ENCODE measurements around the gene HSF4. TPM values are rescaled to one million over a fixed set of nuclear protein-coding genes. Genes with fewer than 3 reads are reported as not detected.
A peak's percentile ranks its signal among the peaks of the same experiment; 100 is the strongest.

HSF4 gene
- total RNA-seq, 2 experiments from 2014 or later = 8.1 to 17.0 TPM

- POLR2A ChIA-PET = no interaction called here
- intact Hi-C loops (cut with micrococcal nuclease; ENCODE audit: unreplicated experiment) = loop anchor here (10.0 kb wide), 1 partner anchor 165 kb away; no protein-coding TSS in a partner anchor
- no TSS peak for BruUV-seq (replicated peaks)
- TF ChIP-seq CTCF (conservative IDR thresholded peaks at IDR 0.05; ENCODE audit: low read length) = peak; percentile 69
- no peak for TF ChIP-seq EZH2phosphoT487 (IDR thresholded peaks at IDR 0.05; ENCODE audit: borderline replicate concordance, low read depth, low read length)
- Histone ChIP-seq H2AFZ (ENCODE audit: low read length) (no peak overlapping the region), H3K4me1 (ENCODE audit: insufficient read depth, low read length, poor library complexity, severe bottlenecking) (peaks cover 25% of the 10 kb centered on the region), H3K79me2 (ENCODE audit: insufficient read depth, low read depth, low read length) (no peaks in the 10 kb centered on the region), H3K27ac (ENCODE audit: low read depth, low read length, poor library complexity, severe bottlenecking) (no peak overlapping the region), H3K4me3 (ENCODE audit: low read depth, low read length, poor library complexity, severe bottlenecking) (no peak overlapping the region), H3K4me2 (ENCODE audit: low read length) (no peak overlapping the region), H3K9me3 (ENCODE audit: low read length) (no peaks in the 10 kb centered on the region), H4K20me1 (ENCODE audit: insufficient read depth, low read length) (no peaks in the 10 kb centered on the region), H3K36me3 (ENCODE audit: insufficient read depth, low read length) (no peaks in the 10 kb centered on the region), H3K9me2 (ENCODE audit: insufficient read depth, low read length) (no peaks in the 10 kb centered on the region)
- peak; percentile 52 for DNase-seq (ENCODE audit: low spot score)
- CTCF ChIA-PET (ENCODE audit: unreplicated experiment) = no interaction called here
These were observed 15.0 kb downstream of the HSF4 start for GRCh38 chr16:67179421-67180080.

- Histone ChIP-seq H3K4me1 (ENCODE audit: insufficient read depth, low read length, poor library complexity, severe bottlenecking) (peaks cover 22% of the 10 kb centered on the region), H2AFZ (ENCODE audit: low read length) (no peak overlapping the region), H3K4me2 (ENCODE audit: low read length) (no peak overlapping the region), H3K4me3 (ENCODE audit: low read depth, low read length, poor library complexity, severe bottlenecking) (no peak overlapping the region), H3K27ac (ENCODE audit: low read depth, low read length, poor library complexity, severe bottlenecking) (no peak overlapping the region), H3K36me3 (ENCODE audit: insufficient read depth, low read length) (no peaks in the 10 kb centered on the region), H3K9me2 (ENCODE audit: insufficient read depth, low read length) (no peaks in the 10 kb centered on the region), H3K79me2 (ENCODE audit: insufficient read depth, low read depth, low read length) (no peaks in the 10 kb centered on the region), H3K9me3 (ENCODE audit: low read length) (no peaks in the 10 kb centered on the region), H4K20me1 (ENCODE audit: insufficient read depth, low read length) (no peaks in the 10 kb centered on the region)
- intact Hi-C loops (cut with micrococcal nuclease; ENCODE audit: unreplicated experiment) = loop anchor here (10.0 kb wide), 1 partner anchor 165 kb away; no protein-coding TSS in a partner anchor
- BruUV-seq (replicated peaks) = no TSS peak
- CTCF ChIA-PET (ENCODE audit: unreplicated experiment) = no interaction called here
- TF ChIP-seq CTCF (conservative IDR thresholded peaks at IDR 0.05; ENCODE audit: low read length) = no peak
- TF ChIP-seq EZH2phosphoT487 (IDR thresholded peaks at IDR 0.05; ENCODE audit: borderline replicate concordance, low read depth, low read length) = no peak
- POLR2A ChIA-PET = no interaction called here
- DNase-seq (ENCODE audit: low spot score) = no peak
These were observed 15.6 kb downstream of the HSF4 start for GRCh38 chr16:67180166-67180565.

- TF ChIP-seq CTCF (conservative IDR thresholded peaks at IDR 0.05; ENCODE audit: low read length) (no peak), EZH2phosphoT487 (IDR thresholded peaks at IDR 0.05; ENCODE audit: borderline replicate concordance, low read depth, low read length) (no peak)
- H3K27ac ChIP-seq (ENCODE audit: low read depth, low read length, poor library complexity, severe bottlenecking) = no peak overlapping the region
- H4K20me1 ChIP-seq (ENCODE audit: insufficient read depth, low read length) = no peaks in the 10 kb centered on the region
- no peaks in the 10 kb centered on the region for H3K36me3 ChIP-seq (ENCODE audit: insufficient read depth, low read length)
- no peaks in the 10 kb centered on the region for H3K9me3 ChIP-seq (ENCODE audit: low read length)
- H3K79me2 ChIP-seq (ENCODE audit: insufficient read depth, low read depth, low read length) = no peaks in the 10 kb centered on the region
- no peak overlapping the region for H3K4me2 ChIP-seq (ENCODE audit: low read length)
- no TSS peak for BruUV-seq (replicated peaks)
- intact Hi-C loops (cut with micrococcal nuclease; ENCODE audit: unreplicated experiment) = loop anchor here (10.0 kb wide), 1 partner anchor 167 kb away; no protein-coding TSS in a partner anchor
- H2AFZ ChIP-seq (ENCODE audit: low read length) = no peak overlapping the region
- POLR2A ChIA-PET = interaction anchor here (0.5 kb wide), 1 partner anchor 9 kb away, joined by 3 read pairs; no protein-coding TSS in a partner anchor
- H3K9me2 ChIP-seq (ENCODE audit: insufficient read depth, low read length) = no peaks in the 10 kb centered on the region
- no peak for DNase-seq (ENCODE audit: low spot score)
- peaks cover 22% of the 10 kb centered on the region for H3K4me1 ChIP-seq (ENCODE audit: insufficient read depth, low read length, poor library complexity, severe bottlenecking)
- no peak overlapping the region for H3K4me3 ChIP-seq (ENCODE audit: low read depth, low read length, poor library complexity, severe bottlenecking)
- CTCF ChIA-PET (ENCODE audit: unreplicated experiment) = no interaction called here
These were observed 16.8 kb downstream of the HSF4 start for GRCh38 chr16:67181346-67181745.
